ENCODE measurements around the gene CNOT3.

The CNOT3 gene

GRCh38 chr19:54173359-54173699, 35.8 kb downstream of the CNOT3 start:
- Histone ChIP-seq H3K4me1 (ENCODE audit: low read length) (peaks cover 1% of the 10 kb centered on the region; the same call in 1 of the 2 replicates), H3K4me2 (ENCODE audit: low read depth, low read length) (peak overlapping the region; percentile 98; the same call in 1 of the 2 replicates), H3K27me3 (replicated peaks; ENCODE audit: insufficient read depth, low read length) (no peaks in the 10 kb centered on the region), H3K36me3 (replicated peaks; ENCODE audit: insufficient read depth, low read length) (no peaks in the 10 kb centered on the region), H4K20me1 (ENCODE audit: insufficient read depth, low read length) (no peaks in the 10 kb centered on the region), H3K9me3 (replicated peaks; ENCODE audit: insufficient read depth, low read length) (no peaks in the 10 kb centered on the region), H3F3A (ENCODE audit: insufficient read depth, low read length) (no peaks in the 10 kb centered on the region), H3K4me3 (ENCODE audit: low read length) (no peak overlapping the region; the same call in 1 of the 2 replicates), H3K79me2 (ENCODE audit: low read length) (no peaks in the 10 kb centered on the region), H3K9me2 (replicated peaks; ENCODE audit: insufficient read depth, low read length) (no peaks in the 10 kb centered on the region), H3K9ac (ENCODE audit: low read length) (no peak overlapping the region), H2AFZ (ENCODE audit: low read length) (peak overlapping the region; percentile 38; the same call in 1 of the 2 replicates), H3K27ac (ENCODE audit: low read length) (no peak overlapping the region)
- TF ChIP-seq CTCF (IDR thresholded peaks at IDR 0.05; ENCODE audit: low read length) (no peak), EZH2 (optimal IDR thresholded peaks at IDR 0.05; ENCODE audit: low read depth, low read length) (no peak), EZH2phosphoT487 (IDR thresholded peaks at IDR 0.05; ENCODE audit: low read length) (no peak)
- DNase-seq, result no peak

GRCh38 chr19:54173951-54174834, 36.6 kb downstream of the CNOT3 start:
- Histone ChIP-seq H3K9me2 (replicated peaks; ENCODE audit: insufficient read depth, low read length) (no peaks in the 10 kb centered on the region), H3K27ac (ENCODE audit: low read length) (no peak overlapping the region), H3K4me2 (ENCODE audit: low read depth, low read length) (no peak overlapping the region), H3K4me3 (ENCODE audit: low read length) (no peak overlapping the region), H3K79me2 (ENCODE audit: low read length) (no peaks in the 10 kb centered on the region), H4K20me1 (ENCODE audit: insufficient read depth, low read length) (no peaks in the 10 kb centered on the region), H3K9me3 (replicated peaks; ENCODE audit: insufficient read depth, low read length) (no peaks in the 10 kb centered on the region), H3K36me3 (replicated peaks; ENCODE audit: insufficient read depth, low read length) (no peaks in the 10 kb centered on the region), H3K4me1 (ENCODE audit: low read length) (no peaks in the 10 kb centered on the region), H3K9ac (ENCODE audit: low read length) (no peak overlapping the region), H2AFZ (ENCODE audit: low read length) (no peak overlapping the region), H3K27me3 (replicated peaks; ENCODE audit: insufficient read depth, low read length) (no peaks in the 10 kb centered on the region), H3F3A (ENCODE audit: insufficient read depth, low read length) (no peaks in the 10 kb centered on the region)
- TF ChIP-seq EZH2phosphoT487 (IDR thresholded peaks at IDR 0.05; ENCODE audit: low read length), result no peak
- TF ChIP-seq EZH2 (optimal IDR thresholded peaks at IDR 0.05; ENCODE audit: low read depth, low read length), result no peak
- no peak for TF ChIP-seq CTCF (IDR thresholded peaks at IDR 0.05; ENCODE audit: low read length)
- no peak for DNase-seq

GRCh38 chr19:54178581-54179261, 41.2 kb downstream of the CNOT3 start:
- Histone ChIP-seq H3K79me2 (ENCODE audit: low read length) (no peaks in the 10 kb centered on the region), H3K27ac (ENCODE audit: low read length) (no peak overlapping the region), H3K4me3 (ENCODE audit: low read length) (no peak overlapping the region), H3K27me3 (replicated peaks; ENCODE audit: insufficient read depth, low read length) (no peaks in the 10 kb centered on the region), H3F3A (ENCODE audit: insufficient read depth, low read length) (no peaks in the 10 kb centered on the region), H3K9ac (ENCODE audit: low read length) (no peak overlapping the region), H3K9me2 (replicated peaks; ENCODE audit: insufficient read depth, low read length) (no peaks in the 10 kb centered on the region), H4K20me1 (ENCODE audit: insufficient read depth, low read length) (no peaks in the 10 kb centered on the region), H3K36me3 (replicated peaks; ENCODE audit: insufficient read depth, low read length) (no peaks in the 10 kb centered on the region), H3K9me3 (replicated peaks; ENCODE audit: insufficient read depth, low read length) (no peaks in the 10 kb centered on the region), H3K4me2 (ENCODE audit: low read depth, low read length) (no peak overlapping the region), H3K4me1 (ENCODE audit: low read length) (no peaks in the 10 kb centered on the region), H2AFZ (ENCODE audit: low read length) (no peak overlapping the region)
- DNase-seq, result no peak
- TF ChIP-seq EZH2 (optimal IDR thresholded peaks at IDR 0.05; ENCODE audit: low read depth, low read length) (no peak), EZH2phosphoT487 (IDR thresholded peaks at IDR 0.05; ENCODE audit: low read length) (no peak), CTCF (IDR thresholded peaks at IDR 0.05; ENCODE audit: low read length) (no peak)
